GM13977 (cell line): ENCODE results near the gene CFDP1.
"Not testable (repeated sequence)": the region's sequence is repeated elsewhere in the genome, so short reads cannot be mapped to it uniquely, and the experiment has no call there.

Experiments used
- DNase-seq: peaks from one replicate; pipeline ENCODE4 v3.0.0; 2012; ENCODE audit warnings: low spot score
- CTCF ChIP-seq: IDR thresholded peaks from 2 replicates; pipeline ENCODE4 v1.5.1; 2012; ENCODE audit warnings: mild to moderate bottlenecking, control low read depth; ENCODE audit not compliant: insufficient read depth; ENCODE audit errors: extremely low read depth, missing control alignments
- in situ Hi-C: fragments of 300-500 bp; cut with MboI; formaldehyde crosslinking; loops from one replicate; pipeline ENCODE4 v1.12.0; 2022; ENCODE audit warnings: low sequenced_read_pairs, low pct_unique_long_range_greater_than_20kb, mixed read lengths, inconsistent platforms; ENCODE audit not compliant: unreplicated experiment

CFDP1 gene

GRCh38 chr16:75272097-75272551, 161.2 kb downstream of the CFDP1 start:
- no peak for TF ChIP-seq CTCF
- in situ Hi-C loops, result no loop called here
- no peak for DNase-seq

DNA sequence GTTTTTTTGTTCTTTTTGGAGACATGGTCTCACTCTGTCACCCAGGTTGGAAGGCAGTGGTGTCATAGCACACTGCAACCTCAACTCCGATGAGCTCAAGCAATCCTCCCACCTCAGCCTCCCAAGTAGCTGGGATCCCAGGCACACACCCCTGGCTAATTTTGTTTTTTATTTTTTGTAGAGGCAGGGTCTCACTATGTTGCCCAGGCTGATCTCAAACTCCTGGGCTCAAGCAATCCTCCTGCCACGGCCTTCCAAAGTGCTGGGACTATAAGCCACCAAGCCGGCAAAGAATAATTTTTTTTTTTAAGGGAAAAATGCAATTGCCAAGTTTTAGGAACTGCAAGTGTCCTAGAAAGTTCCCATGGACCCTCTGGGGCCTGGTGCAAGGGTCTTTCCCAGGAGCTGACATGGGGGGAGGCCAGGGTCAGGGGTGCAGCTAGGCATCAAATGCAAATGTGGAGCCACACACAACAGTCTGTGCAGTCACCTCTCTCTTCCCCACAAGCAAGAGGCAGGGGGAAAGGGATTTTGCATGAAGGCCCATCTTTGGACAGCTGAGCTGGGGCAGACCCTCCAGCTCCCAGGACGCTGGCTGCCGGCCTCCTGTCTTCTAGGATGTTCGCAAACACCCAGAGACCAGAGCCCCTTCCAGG, 161.7 kb downstream of the CFDP1 start:
- TF ChIP-seq CTCF, result no peak
- in situ Hi-C loops, result no loop called here
- DNase-seq, result no peak

DNA sequence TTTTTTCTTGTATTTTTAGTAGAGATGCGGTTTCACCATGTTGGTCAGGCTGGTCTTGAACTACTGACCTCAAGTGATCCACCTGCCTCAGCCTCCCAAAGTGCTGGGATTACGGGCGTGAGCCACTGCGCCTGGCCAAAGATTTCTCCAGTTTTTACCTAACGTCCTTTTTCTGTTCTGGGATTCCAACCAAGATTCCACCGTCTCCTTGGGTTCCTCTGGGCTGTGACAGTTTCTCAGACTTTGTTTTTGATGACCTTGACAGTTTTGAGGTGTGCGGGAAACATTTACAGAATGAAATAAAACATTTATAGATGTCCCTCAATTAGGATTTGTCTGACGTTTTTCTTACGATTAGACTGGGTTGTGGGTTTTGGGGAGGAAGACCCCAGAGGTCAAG, 163.9 kb downstream of the CFDP1 start:
- in situ Hi-C loops, DNase-seq: not testable (repeated sequence)

GRCh38 chr16:75267631-75268264, 165.6 kb downstream of the CFDP1 start:
- in situ Hi-C loops, result no loop called here
- TF ChIP-seq CTCF, result no peak
- DNase-seq, result peak; percentile 40

- in situ Hi-C loops, result no loop called here
- no peak for TF ChIP-seq CTCF
- no peak for DNase-seq
These were observed 166.3 kb downstream of the CFDP1 start for GRCh38 chr16:75266738-75267630.

DNA sequence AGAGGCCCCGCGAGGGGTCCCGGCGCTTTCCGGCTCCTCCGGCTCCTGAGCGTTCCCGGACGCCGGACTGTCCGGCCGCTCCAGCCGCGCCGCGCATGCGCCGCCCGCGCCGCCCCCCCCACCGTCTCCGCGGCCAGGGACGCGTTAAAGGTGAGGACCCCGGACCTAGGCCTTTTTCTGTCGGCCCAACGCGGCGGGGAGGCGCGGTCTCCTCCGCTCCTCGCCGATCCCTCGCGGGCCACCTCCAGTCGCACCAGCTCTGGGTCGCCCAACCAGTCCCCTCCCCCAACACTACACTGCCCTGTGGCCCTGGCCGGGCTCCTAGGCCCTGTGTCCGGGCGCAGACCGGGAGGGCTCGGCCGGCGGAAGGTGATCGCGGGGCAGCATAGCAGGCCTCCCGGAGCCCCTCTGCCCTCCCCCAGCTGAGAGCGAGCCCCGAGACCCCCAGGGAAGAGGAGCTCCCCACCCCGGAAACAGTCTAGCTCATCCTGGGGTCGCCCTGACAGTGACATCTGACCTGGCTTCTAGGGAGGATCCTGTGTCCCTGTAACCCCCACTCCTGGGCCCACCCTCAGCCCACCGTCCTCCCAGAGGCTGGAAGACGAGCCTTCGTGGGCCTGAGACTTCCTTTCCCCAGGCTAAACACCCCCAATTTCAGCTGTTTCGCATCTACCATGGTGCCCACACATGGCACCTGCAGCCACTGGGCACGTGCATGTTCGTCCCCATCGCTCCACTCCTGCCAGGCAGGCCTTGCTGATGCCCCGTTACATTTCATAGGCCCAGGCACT, 167.2 kb downstream of the CFDP1 start:
- TF ChIP-seq CTCF, result no peak
- in situ Hi-C loops, result no loop called here

More for the DNA sequence above, 167.2 kb downstream of the CFDP1 start:
- peak; percentile 96 for DNase-seq
